Putamen (tissue), 1 donor: ENCODE measurements around the gene KRTAP20-2.

Experiments used
- DNase-seq: peaks from one replicate; pipeline ENCODE4 v3.0.0-alpha.2; 2016; ENCODE audit warnings: low spot score

Gene KRTAP20-2

DNA sequence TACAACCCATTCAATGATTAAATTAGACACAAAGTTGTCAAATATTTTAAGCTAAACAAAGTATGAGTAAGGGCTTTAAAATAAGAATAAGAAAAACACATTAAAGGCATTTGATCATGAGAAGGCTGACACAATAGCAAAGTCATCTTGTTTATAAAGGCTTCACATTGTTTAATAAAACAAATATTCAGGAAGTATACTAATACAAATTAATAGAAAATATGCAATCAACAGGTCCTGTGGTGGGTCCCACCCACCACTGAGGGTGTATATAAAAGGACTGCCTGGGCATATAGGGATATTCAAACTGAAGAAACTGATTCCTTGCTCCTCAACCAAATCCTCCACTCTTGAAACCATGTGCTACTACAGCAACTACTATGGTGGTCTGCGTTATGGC is at the start of gene KRTAP20-2:
TSS of gene KRTAP20-2 (plus strand) at position 301 of the 400 bp plus-strand sequence. CDS start at position 359, 58 bp downstream.
- DNase-seq, result no peak

DNA sequence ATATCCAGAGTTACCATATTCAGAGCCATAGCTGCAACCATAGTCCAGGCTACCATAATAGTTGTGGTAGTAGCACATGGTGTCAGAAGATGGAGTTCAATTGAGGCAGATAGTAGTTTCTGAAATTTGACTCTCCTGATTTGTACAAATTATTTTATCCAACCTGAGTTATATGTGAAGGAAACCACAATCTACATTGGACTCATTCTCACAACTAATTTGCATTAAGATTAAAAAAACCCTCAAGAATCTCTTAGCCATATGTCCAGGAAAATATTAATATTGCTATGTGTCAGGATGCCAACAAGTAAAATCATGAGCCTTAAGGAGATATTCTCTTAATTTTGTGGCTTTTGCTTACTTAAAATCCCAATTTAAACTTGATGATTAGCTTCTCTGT is 44.7 kb upstream of the KRTAP20-2 start, which contains the start of gene KRTAP22-2:
TSS of gene KRTAP22-2 (minus strand) at position 101 of the 400 bp plus-strand sequence.
- no peak for DNase-seq

DNA sequence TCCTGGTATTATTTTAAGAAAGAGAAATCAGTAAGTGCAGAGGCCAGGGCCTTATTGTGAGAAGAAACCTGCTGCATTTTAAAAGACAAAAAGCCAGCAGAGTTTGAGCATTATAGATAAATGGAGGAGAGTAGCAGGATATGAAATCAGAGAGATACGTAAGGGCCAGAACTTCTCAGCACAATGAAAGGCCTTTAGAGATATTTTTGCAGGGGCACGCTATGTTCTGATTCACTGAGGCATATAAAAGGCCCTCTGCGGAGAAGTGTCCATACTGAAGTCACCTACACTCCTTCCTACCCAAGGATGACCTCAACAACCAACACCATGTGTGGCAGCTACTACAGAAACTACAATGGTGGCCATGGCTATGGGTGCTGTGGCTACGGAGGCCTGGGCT is 42.9 kb upstream of the KRTAP20-2 start, which contains the start of gene KRTAP6-3:
TSS of gene KRTAP6-3 (plus strand) at position 301 of the 400 bp plus-strand sequence. CDS start at position 307, 6 bp downstream.
- DNase-seq, result no peak

DNA sequence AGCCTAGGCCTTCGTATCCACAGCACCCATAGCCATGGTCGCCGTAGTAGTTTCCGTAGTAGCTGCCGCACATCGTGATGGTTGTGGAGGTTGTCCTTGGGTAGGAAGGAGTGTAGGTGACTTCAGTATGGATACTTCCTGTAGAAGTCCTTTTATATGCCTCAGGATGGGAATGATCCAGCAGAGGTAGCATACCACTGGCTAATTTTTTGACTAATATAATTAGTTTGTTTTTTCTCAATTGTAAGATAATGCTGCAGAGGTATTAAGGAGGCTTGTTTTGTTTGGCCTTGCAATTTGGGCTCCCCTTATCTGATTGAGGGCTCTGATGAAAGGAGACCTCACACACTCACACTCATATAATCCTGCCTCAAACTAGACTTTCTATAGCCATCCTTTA is 36.2 kb upstream of the KRTAP20-2 start, which contains the start of gene KRTAP6-2:
TSS of gene KRTAP6-2 (minus strand) at position 101 of the 400 bp plus-strand sequence. CDS start at position 73, 28 bp downstream.
- no peak for DNase-seq

DNA sequence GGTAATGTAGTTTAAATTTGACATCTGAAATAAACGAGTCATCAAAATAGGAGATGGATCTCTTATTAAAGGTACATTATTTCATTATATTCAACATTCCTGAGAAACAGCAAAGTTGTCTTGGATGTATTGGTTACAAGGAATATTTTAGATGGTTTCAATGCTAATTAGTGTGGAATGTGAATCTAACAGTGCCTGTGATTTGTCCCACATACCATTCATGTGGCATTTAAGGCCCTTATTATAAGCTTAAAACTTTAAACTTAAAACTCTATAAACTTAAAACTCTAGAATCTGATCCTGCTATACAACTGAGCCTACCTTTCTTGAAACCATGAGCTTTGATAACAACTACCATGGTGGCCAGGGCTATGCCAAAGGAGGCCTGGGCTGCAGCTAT is 34.2 kb upstream of the KRTAP20-2 start, which contains the start of gene KRTAP22-1:
TSS of gene KRTAP22-1 (plus strand) at position 301 of the 400 bp plus-strand sequence.
- no peak for DNase-seq

DNA sequence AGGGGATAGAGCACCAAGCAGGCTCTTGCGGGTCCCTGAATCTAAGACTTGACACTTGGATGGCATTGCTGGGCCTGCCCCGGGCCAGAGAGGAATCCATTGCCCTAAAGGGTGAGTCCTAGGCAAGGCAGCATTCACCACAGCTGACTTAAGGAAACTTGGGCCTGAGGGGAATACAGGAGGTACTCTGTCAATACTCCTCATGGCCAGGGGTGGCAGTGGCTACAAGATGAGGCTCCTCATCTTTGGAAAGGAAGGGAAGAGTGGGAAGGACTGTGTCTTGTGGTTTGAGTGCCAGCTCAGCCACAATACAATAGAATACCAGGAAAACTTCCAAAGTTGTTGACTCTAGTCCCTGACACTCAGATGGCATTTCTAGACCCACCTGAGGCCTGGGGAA is 29.0 kb upstream of the KRTAP20-2 start:
- DNase-seq, result no peak

DNA sequence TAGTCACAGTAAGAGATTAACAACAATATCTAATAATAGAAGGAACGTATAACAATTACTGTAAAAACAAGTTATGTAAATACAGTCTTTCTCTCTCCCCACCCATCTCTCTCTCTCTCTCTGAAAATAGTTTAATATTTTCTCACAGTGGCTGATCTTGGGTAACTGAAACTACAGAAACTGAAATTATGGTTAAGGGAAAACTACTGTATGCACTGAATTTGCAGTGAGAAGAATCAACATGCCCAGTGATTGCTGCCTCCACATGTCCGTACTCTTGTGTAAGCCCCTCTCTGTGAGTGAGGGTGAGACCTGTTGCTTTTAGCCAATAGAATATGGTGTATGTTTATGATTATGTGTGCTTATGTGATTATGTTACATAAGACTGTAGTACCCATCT is 22.9 kb upstream of the KRTAP20-2 start:
- no peak for DNase-seq

DNA sequence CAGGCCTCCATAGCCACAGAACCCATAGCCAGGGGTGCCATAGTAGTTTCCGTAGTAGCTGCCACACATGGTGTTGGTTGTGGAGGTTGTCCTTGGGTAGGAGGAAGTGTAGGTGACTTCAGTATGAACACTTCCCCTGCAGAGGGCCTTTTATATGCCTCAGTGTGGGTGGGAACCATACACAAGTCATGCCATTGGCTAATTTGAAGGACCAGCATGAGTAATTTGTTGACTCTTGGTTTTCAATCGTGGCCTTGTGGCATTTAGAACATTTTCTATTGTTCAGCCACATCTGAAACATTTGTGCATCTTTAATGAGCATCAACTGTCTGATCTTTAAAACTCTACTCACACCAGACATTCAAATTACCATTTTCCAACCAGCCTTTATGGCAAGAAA is 21.2 kb upstream of the KRTAP20-2 start, which contains the start of gene KRTAP6-1:
TSS of gene KRTAP6-1 (minus strand) at position 95 of the 400 bp plus-strand sequence. CDS start at position 69, 26 bp downstream.
- no peak for DNase-seq

DNA sequence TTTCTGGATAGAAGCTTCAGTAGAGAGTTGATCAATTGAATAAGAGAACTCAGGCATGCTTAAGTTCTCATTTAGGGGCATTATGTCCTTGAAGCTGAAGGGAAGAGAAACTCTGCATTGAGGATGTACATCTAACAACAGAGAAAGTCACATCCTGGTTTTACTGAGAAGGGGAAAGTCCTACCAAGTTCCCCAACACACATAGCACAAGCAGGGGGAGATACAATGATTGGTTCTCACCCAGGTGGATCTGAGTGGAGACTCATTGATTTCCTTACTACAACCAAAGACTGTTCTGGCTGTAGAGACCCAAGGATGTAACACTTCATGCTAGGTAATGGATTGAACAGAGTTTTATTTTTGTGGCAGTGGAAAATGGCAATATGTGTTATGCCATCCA is 19.8 kb upstream of the KRTAP20-2 start:
- no peak for DNase-seq

DNA sequence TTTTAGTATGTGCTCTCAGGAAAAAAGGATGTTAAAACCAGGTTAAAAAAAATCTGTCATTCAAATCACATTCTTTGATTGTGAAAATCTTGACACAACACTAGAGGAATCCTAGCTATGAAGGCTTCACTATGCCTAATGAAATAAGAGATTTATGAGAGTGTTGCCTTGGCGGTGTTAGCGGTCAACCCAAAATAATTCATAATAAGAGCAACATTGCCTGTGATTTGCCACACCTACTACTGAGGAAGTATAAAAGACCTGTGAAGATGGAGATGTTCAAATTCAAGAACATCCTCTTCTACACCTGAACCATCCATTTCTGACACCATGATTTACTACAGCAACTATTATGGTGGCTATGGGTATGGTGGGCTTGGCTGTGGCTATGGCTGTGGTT is 18.9 kb upstream of the KRTAP20-2 start, which contains the start of gene KRTAP20-1:
TSS of gene KRTAP20-1 (plus strand) at position 301 of the 400 bp plus-strand sequence. CDS start at position 331, 30 bp downstream.
- no peak for DNase-seq

DNA sequence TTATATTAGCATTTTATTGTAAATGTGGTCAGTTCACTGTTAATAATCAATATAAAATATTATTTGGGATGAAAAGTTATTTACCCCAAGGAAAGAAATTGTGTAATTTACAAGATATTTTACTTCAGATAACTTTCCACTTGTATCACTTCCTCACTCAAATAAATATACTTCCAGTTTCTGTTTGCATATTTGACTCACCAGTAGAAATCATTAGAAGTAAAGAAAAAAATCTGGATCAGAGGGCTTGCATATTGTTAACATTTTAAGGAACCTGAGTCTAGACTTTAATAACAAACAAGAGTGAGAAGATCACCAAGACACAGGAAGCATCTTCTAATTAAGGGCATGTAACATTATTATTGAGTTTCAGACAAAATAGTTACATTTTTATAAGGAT is 14.9 kb upstream of the KRTAP20-2 start:
- no peak for DNase-seq

DNA sequence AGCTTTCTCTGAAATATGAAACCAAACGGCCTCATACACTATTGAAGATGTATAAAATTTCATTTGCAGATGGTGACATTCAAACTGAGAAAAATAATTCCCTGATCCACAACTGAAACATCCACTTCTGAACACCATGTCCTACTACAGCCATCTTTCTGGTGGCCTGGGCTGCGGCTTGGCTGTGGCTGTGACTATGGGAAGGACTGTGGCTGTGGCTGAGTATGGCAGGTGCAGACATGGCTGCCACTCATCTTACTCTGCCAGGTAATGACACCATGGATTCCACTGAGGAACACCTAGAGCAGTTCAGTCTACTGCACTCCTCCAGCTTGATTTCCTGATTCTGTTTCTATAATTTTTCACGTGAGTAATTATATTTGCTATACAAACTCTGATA is 14.5 kb upstream of the KRTAP20-2 start, which contains the start of gene KRTAP20-4:
TSS of gene KRTAP20-4 (plus strand) at position 106 of the 400 bp plus-strand sequence.
- no peak for DNase-seq

DNA sequence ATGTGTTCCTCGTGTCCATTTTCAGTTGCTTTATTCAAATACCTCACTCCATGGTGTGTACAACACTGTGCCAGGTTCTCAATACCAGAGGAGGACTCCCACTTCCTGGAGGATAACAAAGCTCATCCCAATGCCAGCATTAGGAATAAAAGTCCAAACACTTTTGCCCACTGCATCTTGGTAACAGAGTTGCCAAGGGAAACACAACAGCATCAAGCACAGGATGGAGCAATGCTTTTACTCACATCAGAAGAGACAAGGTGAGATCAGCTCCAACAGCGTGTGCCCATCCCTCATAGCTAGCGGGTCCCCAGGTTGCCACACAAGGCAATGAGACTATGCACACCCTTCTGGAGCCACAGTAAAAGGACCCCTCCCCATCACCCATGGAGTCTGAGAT is 11.6 kb upstream of the KRTAP20-2 start:
- no peak for DNase-seq

DNA sequence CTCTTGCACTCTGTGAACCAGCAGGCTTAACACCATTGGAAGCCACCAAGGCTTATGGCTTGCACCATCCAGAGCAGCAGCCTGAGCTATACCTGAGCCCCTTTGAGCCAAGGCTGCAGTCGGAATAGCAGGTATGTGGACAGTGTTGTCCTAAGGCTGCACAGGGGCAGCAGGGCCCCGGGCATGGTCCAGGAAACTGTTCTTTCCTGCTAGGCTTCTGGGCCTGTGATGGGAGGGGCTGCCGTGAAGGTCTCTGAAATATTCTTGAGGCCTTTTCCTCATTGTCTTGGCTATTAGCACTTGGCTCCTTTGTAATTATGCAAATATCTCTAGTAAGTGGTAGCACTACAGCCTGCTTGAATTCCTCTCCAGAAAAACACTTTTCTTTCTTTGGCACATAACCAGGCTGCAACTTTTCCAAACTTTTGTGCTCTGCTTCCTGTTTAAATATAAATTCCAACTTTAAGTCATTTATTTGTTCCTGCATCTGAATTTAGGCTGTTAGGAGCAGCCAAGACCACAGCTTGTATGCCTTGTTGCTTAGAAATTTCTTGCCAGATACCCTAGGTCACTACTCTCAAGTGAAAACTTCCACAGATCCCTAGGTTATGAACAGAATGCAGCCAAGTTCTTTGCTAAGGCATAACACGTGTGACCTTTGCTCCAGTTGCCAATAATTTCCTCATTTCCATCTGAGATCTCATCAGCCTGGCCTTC is 9.4 kb upstream of the KRTAP20-2 start:
- DNase-seq, result no peak

DNA sequence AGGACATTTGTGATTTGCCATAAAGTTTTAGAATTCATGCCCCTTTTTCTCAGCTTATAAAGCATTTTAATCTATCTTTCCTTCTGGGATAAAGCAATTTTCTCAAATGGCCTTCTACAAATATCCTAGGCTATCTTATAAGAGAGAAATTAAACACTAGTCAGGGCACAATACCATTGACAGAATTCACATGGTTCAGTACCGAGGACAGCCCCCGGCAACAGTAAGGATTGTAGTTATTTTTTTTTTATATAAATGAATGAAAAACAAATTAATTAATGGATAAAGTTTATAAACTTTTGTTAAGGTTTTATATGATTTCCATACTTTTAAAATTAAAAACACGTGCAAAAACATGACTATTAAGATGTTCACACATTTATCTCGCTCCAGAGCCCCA is 6.9 kb upstream of the KRTAP20-2 start:
- no peak for DNase-seq

DNA sequence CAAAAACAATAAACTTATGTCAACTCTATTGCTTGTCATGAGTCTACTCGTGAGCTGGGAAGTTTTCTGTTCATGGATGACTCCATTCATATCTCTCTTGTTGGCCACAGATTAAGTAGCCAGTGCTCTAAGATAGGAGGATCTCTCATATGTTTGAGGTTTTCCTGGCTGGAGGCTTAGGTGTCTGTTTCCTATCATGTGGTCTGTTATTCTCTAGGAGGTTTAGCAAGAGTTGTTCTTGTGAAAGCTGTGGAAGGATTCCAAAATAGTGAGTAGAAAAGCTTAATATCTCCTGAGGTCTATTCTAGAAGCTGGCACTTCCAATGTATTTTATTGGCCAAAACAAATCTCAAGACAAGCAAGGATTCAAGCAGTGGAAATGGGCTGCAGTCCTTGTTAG is 5.8 kb upstream of the KRTAP20-2 start:
- no peak for DNase-seq

DNA sequence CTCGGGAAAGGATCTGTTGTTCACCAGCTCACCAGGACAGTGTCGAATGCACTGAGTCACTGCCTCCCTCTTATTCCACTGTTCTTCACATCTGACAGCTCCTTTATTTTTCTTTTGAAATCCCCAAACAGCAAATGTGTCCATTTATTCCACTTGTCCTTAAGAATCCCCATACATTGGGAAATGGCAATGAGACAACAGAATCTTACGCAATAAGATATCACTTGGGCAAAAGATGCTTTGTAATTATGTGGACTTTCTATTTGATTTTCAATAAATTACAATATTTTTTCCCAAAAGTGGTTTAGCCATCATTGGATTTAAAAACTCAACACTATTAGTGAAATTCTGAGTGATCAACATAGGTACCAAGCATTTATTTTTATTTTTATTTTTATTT is 3.7 kb downstream of the KRTAP20-2 start:
- DNase-seq, result no peak

DNA sequence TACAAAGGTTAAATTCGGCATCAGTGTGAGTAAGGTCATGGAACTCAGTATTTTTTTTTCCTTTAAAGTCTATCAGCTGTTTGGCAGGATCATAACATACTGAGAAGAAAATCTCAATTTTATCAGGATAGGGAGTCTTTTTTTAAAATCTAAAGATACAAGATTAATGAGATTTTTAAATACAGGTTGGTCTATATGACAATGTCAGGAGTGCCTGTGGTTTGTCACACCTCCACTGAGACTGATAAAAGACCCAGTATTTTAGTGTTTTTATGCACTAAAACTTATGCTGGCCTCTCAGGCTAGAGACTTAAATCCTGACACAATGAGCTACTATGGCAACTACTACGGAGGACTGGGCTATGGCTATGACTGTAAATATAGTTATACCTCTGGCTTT is 7.6 kb downstream of the KRTAP20-2 start, which contains the start of gene KRTAP20-3:
TSS of gene KRTAP20-3 (plus strand) at position 301 of the 400 bp plus-strand sequence.
- DNase-seq, result no peak

DNA sequence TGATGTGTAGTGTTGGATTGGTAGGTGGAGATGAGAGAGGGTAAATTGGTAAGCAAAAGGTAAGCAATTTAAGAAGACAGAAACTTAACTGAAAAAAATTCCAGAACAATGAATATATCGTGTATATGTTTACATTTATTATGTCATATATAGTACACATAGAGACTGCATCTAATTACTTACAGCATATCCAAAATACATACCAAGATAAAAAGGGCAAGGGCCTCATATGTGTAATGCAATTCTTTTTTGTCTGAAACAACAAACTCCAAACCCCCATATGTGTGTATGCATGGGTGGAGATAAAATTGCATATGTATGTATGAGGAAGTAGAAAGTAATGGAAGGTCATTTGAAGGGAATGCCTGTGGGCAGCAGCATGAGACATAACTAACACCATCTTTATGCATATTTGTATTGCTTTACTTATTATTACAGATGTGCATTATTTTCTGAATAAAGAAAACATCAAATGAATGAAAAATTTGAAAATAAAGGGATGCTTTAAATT is 12.0 kb downstream of the KRTAP20-2 start:
- no peak for DNase-seq

DNA sequence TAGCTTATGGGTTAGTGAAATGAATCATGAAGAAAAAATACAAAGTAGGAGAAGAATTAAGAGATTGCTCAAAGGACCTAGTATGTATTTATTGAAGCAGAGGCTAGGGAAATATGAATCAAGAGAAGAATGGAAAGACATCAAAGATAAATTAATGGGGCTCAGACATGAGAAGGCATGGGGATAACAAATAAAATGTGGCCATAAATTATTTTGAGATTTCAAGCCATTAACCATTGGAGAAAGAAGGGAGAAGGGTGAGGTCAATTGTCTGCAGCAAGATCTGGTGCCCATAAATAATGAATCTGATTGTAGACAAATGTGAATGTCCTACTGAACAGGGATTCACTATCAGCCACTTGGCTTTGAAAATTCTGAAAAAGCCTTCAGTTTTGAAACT is 17.9 kb downstream of the KRTAP20-2 start:
- DNase-seq, result no peak

DNA sequence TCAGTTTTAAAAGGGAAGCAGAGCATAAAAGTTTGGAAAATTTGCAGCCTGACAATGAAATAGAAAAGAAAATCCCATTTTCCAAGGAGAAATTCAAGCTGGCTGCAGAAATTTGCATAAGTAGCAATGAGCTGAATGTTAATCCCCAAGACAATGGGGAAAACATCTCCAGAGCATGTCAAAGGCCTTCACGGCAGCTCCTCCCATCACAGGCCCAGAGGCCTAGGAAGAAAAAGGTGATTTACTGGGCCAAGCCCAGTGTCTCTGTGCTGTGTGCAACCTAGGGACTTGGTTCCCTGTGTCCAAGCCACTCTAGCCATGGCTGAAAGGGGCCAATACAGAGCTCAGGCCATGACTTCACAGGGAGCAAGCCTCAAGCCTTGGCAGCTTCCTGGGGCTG is 33.8 kb downstream of the KRTAP20-2 start:
- DNase-seq, result no peak

DNA sequence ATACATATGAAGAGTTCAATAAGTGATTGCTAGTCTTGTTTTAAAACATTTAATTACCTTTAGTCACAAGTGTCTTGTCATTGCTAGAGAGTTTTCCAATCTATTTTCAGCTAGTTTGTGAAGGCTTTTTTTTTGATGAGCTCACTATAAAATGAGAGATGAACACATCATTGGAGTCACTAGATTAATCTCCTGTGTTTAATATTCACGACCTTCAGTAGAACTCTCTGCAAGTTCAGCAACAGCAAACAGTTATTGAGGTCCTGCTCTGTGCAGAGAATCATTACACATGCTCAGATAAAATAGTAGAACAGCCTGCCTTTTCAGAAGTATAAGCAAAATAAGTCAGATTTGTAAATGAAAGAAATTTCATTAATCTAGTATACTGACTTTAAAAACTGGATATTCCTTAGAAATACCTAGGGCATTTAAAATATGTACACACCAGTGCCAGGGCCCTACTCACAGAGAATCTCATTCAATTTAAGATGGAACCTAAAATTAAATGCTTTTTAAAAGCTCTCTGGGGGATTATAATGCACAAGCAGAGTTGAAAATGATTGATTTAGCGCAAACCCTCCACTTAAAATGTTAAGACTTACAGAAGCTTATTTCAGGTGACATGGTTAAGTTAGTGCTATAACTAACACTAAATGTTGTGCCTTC is 38.1 kb downstream of the KRTAP20-2 start:
- no peak for DNase-seq
